K562 (cell line): Measurements from ENCODE around the gene TPSG1. TPM values are rescaled to one million over a fixed set of nuclear protein-coding genes. Genes with fewer than 3 reads are reported as not detected.
A peak's percentile ranks its signal among the peaks of the same experiment; 100 is the strongest.

Experiments used
- ATAC-seq: fragments of 200-7000 bp; cut with Tn5 transposase; 3 replicates; pipeline ENCODE4 v1.9.1; 2020; ENCODE audit warnings: moderate library complexity
- BruUV-seq: library from RNA; stranded (reverse); fragments of 400-500 nt; replicated peaks from 2 replicates; lab custom pipeline; 2021; lab: Mats Ljungman, UMichigan
- CTCF ChIA-PET: fragments of 300-600 bp; formaldehyde crosslinking; extraction: SDS; loops from one replicate; lab custom pipeline; 2021; ENCODE audit warnings: low intra/inter-chr PET ratio; lab: Yijun Ruan, JAX
- POLR2A ChIA-PET: fragments of 300-600, 350-650 bp; sonication (Branson Sonifier 250); formaldehyde crosslinking; extraction: SDS; loops from one replicate; lab custom pipeline; 2021; ENCODE audit warnings: antibody characterized with exemption, inconsistent platforms; lab: Yijun Ruan, JAX
- DNase-seq, 4 experiments: peaks; one replicate each; pipeline versions ENCODE4 v3.0.0 to v3.0.0-alpha.2; 2011 to 2018; ENCODE audit warnings: low spot score in 3 of 4, mixed read lengths in 3 of 4; ENCODE audit errors: extremely low read depth in 1 of 4
- FAIRE-seq: peaks from 2 replicates; lab custom pipeline; 2011; peaks lifted over from hg19 to GRCh38; lab: Jason Lieb, UNC
- H2AFZ ChIP-seq: 2 replicates; pipeline ENCODE4 v1.6.0; 2011; ENCODE audit warnings: low read depth, low read length, control low read depth, inconsistent platforms
- H3K27ac ChIP-seq: fragments of 200-600 bp; 3 replicates; pipeline ENCODE4 v1.8.0; 2011; ENCODE audit warnings: low read depth, mild to moderate bottlenecking, control low read depth, inconsistent platforms, low read length, moderate library complexity, mixed read lengths; ENCODE audit errors: extremely low read depth
- H3K27me3 ChIP-seq, 2 experiments: fragments of 300-600 bp in 1 of 2; 2 replicates in 1 of 2; 3 replicates in 1 of 2; pipeline versions ENCODE4 v1.6.0 to v1.8.0; 2011; ENCODE audit warnings: inconsistent platforms in 2 of 2, low read length in 2 of 2, mild to moderate bottlenecking in 1 of 2, mixed read lengths in 1 of 2, moderate library complexity in 1 of 2; ENCODE audit not compliant: control insufficient read depth in 2 of 2, insufficient read depth in 2 of 2
- H3K36me3 ChIP-seq: fragments of 300-600 bp; 3 replicates; pipeline ENCODE4 v1.8.0; 2011; ENCODE audit warnings: mild to moderate bottlenecking, low read length, inconsistent platforms; ENCODE audit not compliant: control insufficient read depth, insufficient read depth
- H3K4me1 ChIP-seq, 2 experiments: fragments of 200-600 bp in 1 of 2; replicated peaks in 1 of 2; 2 replicates in 1 of 2; 3 replicates in 1 of 2; pipeline versions ENCODE4 v1.5.1 to v1.8.0; 2011; ENCODE audit warnings: inconsistent platforms in 2 of 2, low read length in 2 of 2, mild to moderate bottlenecking in 1 of 2, mixed read lengths in 1 of 2, moderate library complexity in 1 of 2; ENCODE audit not compliant: control insufficient read depth in 2 of 2, insufficient read depth in 2 of 2
- H3K4me2 ChIP-seq: 2 replicates; pipeline ENCODE4 v1.6.1; 2011; ENCODE audit warnings: low read length, control low read depth, inconsistent platforms, mixed read lengths; ENCODE audit not compliant: insufficient read depth
- H3K4me3 ChIP-seq: fragments of 200-600 bp; sonication (generic), shearing (Covaris generic); 2 replicates; pipeline ENCODE4 v1.5.1; 2016; ENCODE audit warnings: control low read depth, inconsistent platforms
- H3K79me2 ChIP-seq: fragments of 200-600 bp; 3 replicates; pipeline ENCODE4 v1.8.0; 2011; ENCODE audit warnings: low read length, inconsistent platforms; ENCODE audit not compliant: control insufficient read depth, insufficient read depth
- H3K9ac ChIP-seq, 2 experiments: 2 replicates each; pipeline versions ENCODE4 v1.6.0 to v1.6.1; 2011; ENCODE audit warnings: low read depth in 2 of 2, low read length in 2 of 2, control low read depth in 1 of 2, inconsistent platforms in 1 of 2, mild to moderate bottlenecking in 1 of 2, mixed read lengths in 1 of 2; ENCODE audit not compliant: insufficient read depth in 1 of 2
- H3K9me1 ChIP-seq: one replicate; pipeline ENCODE4 v1.6.0; 2011; ENCODE audit warnings: inconsistent platforms, mild to moderate bottlenecking, low read length, moderate library complexity; ENCODE audit not compliant: control insufficient read depth, insufficient read depth
- H3K9me3 ChIP-seq: replicated peaks from 2 replicates; pipeline ENCODE4 v1.5.1; 2011; ENCODE audit warnings: low read depth, low read length, inconsistent platforms; ENCODE audit not compliant: control insufficient read depth, insufficient read depth
- H4K20me1 ChIP-seq: replicated peaks from 2 replicates; pipeline ENCODE4 v1.6.1; 2011; ENCODE audit warnings: low read length, inconsistent platforms, mixed read lengths; ENCODE audit not compliant: control insufficient read depth, insufficient read depth
- ARNT ChIP-seq, 2 experiments: fragments of 450-650 bp; IDR thresholded peaks; 2 replicates each; pipeline ENCODE4 v1.6.1; 2016; ENCODE audit warnings: mild to moderate bottlenecking in 1 of 2
- FIP1L1 ChIP-seq: fragments of 200-400 bp; formaldehyde crosslinking; IDR thresholded peaks from 2 replicates; pipeline ENCODE4 v1.6.1; 2018; ENCODE audit warnings: mild to moderate bottlenecking, low read depth, low read length; ENCODE audit not compliant: poor library complexity, severe bottlenecking
- HCFC1 ChIP-seq: IDR thresholded peaks from 2 replicates; pipeline ENCODE4 v1.6.1; 2012; ENCODE audit warnings: low read depth, low read length, improper control_type of control experiment
- HDAC8 ChIP-seq: fragments of 450-650 bp; IDR thresholded peaks from 2 replicates; pipeline ENCODE4 v1.6.1; 2016; ENCODE audit warnings: mild to moderate bottlenecking, missing genetic modification characterization, moderate library complexity, missing compliant biosample characterization
- MEF2D ChIP-seq: conservative IDR thresholded peaks from 2 replicates; pipeline ENCODE4 v1.6.1; 2016; ENCODE audit warnings: low read depth, missing genetic modification characterization, missing compliant biosample characterization
- SRF ChIP-seq, 2 experiments: fragments of 250-450, 450-650 bp in 1 of 2; sonication (Bioruptor Pico) in 1 of 2; sonication (generic) in 1 of 2; formaldehyde crosslinking; IDR thresholded peaks; 2 replicates each; pipeline versions ENCODE4 v1.5.0 to v1.5.1; 2020 to 2022; ENCODE audit warnings: mild to moderate bottlenecking in 1 of 2, missing genetic modification reagents in 1 of 2
- ZNF121 ChIP-seq: sonication (generic); formaldehyde crosslinking; conservative IDR thresholded peaks from 2 replicates; pipeline ENCODE4 v1.8.0; 2022; ENCODE audit warnings: missing genetic modification reagents
- WGBS: fragments of 100-300 bp; shearing (Covaris generic); methylation state at CpG from one replicate; pipeline ENCODE4 v1.1.6; 2016; ENCODE audit warnings: low coverage, mixed read lengths; ENCODE audit not compliant: insufficient coverage; ENCODE audit errors: missing lambda C conversion rate; 5-methylcytosine and 5-hydroxymethylcytosine counted together
- in situ Hi-C: fragments of 300-500 bp; cut with MboI; formaldehyde crosslinking; loops from 4 replicates; pipeline ENCODE4 v1.15.0; 2018; ENCODE audit warnings: inconsistent platforms, mixed read lengths
- intact Hi-C: fragments of 100-400 bp; cut with micrococcal nuclease; formaldehyde crosslinking; loops from 2 replicates; pipeline ENCODE4 v1.14.2; 2022
- polyA plus RNA-seq, 8 experiments: library from polyadenylated mRNA; depleted of rRNA in 4 of 8; stranded (reverse) in 5 of 8; unstranded in 3 of 8; fragments of >200 nt; fragmentation: Nextera tagmentation in 2 of 8; fragmentation: Illumina TruSeq in 1 of 8; extraction: Ambion mirVana in 2 of 8; extraction: Trizol in 1 of 8; gene quantifications; 2 replicates each; pipeline versions ENCODE4 v1.2.1 to v1.2.3, GENCODE V29; 2011 to 2014; ENCODE audit warnings: inconsistent platforms in 1 of 8, missing spikeins in 1 of 8
- total RNA-seq, 7 experiments: library from RNA; depleted of rRNA in 6 of 7; stranded (reverse); fragments of >200 nt in 6 of 7; fragmentation: Illumina TruSeq in 2 of 7; extraction: Trizol in 2 of 7; gene quantifications; 2 replicates each; pipeline versions ENCODE4 v1.2.1 to v1.2.3, GENCODE V29; 2011 to 2021; ENCODE audit warnings: low replicate concordance in 1 of 7
- TF ChIP-seq, protein P1 (sequence below): fragments of 450-650 bp; IDR thresholded peaks from 2 replicates; pipeline ENCODE4 v1.6.1; 2016; ENCODE audit warnings: low read depth, mild to moderate bottlenecking, moderate library complexity
- TF ChIP-seq, protein P2 (sequence below): fragments of 150-350 bp; IDR thresholded peaks from 2 replicates; pipeline ENCODE4 v1.6.1; 2014; ENCODE audit warnings: low read depth, mild to moderate bottlenecking, low read length, borderline replicate concordance
- TF ChIP-seq, protein P3 (sequence below): sonication (generic); formaldehyde crosslinking; IDR thresholded peaks from 2 replicates; pipeline ENCODE4 v1.8.0; 2023; ENCODE audit warnings: mild to moderate bottlenecking, missing genetic modification reagents
- TF ChIP-seq, protein P4 (sequence below): fragments of 450-650 bp; IDR thresholded peaks from 2 replicates; pipeline ENCODE4 v1.6.1; 2017; ENCODE audit warnings: antibody characterized with exemption

TPSG1 gene
- total and polyA plus RNA-seq, 9 of the 15 experiments (the other 6 are each of a cell fraction or from before 2014, with no cell fraction given): not detected

DNA sequence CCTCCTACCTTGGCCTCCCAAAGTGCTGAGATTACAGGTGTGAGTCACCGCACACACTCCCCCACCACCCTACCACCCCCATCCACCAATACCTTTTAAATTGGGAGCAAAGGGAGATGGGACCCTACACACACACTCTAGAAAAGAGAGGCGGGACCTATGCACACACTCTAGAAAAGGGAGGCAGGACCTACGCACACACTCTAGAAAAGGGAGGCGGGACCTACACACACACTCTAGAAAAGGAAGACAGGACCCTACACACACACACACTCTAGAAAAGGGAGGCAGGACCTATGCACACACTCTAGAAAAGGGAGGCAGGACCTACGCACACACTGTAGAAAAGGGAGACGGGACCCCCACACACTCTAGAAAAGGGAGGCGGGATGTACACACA is 49.7 kb upstream of the TPSG1 start:
- Histone ChIP-seq H3K4me1 (peaks cover 0 to 51% of the 10 kb centered on the region in 2 experiments; a peak in 2 of 5 replicates), H3K4me2 (no peak overlapping the region), H3K9me1 (no peaks in the 10 kb centered on the region), H3K27me3 (peaks cover 8 to 31% of the 10 kb centered on the region in 2 experiments; a peak in 3 of 5 replicates), H3K9ac (no peak overlapping the region), H3K9me3 (no peaks in the 10 kb centered on the region), H3K36me3 (no peaks in the 10 kb centered on the region), H3K4me3 (no peak overlapping the region), H2AFZ (no peak overlapping the region), H3K27ac (no peak overlapping the region), H4K20me1 (no peaks in the 10 kb centered on the region), H3K79me2 (no peaks in the 10 kb centered on the region)
- in situ Hi-C loops: no loop called here
- WGBS: 38% methylated on average over 3 of the region's 7 CpGs
- POLR2A ChIA-PET: interaction anchor here (1.6 kb wide), 1 partner anchor 9 kb away, joined by 3 read pairs; no protein-coding TSS in a partner anchor
- DNase-seq (no peak), ATAC-seq (no peak), FAIRE-seq (no peak)
- CTCF ChIA-PET: no interaction called here
- TF ChIP-seq HDAC8 (tag) (no peak), ARNT (IDR thresholded peaks at IDR 0.05) (peak in 1 of 2 experiments; percentile 89; a peak in 1 of 4 replicates), SRF (CRISPR knock-in tag; IDR thresholded peaks at IDR 0.05) (no peak), MEF2D (tag) (no peak), HCFC1 (no peak), ZNF121 (CRISPR knock-in tag) (peak; percentile 37; the same call in 1 of the 2 replicates), FIP1L1 (no peak)
- TF ChIP-seq, protein P1, sequence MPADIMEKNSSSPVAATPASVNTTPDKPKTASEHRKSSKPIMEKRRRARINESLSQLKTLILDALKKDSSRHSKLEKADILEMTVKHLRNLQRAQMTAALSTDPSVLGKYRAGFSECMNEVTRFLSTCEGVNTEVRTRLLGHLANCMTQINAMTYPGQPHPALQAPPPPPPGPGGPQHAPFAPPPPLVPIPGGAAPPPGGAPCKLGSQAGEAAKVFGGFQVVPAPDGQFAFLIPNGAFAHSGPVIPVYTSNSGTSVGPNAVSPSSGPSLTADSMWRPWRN: no peak
- TF ChIP-seq, protein P2, sequence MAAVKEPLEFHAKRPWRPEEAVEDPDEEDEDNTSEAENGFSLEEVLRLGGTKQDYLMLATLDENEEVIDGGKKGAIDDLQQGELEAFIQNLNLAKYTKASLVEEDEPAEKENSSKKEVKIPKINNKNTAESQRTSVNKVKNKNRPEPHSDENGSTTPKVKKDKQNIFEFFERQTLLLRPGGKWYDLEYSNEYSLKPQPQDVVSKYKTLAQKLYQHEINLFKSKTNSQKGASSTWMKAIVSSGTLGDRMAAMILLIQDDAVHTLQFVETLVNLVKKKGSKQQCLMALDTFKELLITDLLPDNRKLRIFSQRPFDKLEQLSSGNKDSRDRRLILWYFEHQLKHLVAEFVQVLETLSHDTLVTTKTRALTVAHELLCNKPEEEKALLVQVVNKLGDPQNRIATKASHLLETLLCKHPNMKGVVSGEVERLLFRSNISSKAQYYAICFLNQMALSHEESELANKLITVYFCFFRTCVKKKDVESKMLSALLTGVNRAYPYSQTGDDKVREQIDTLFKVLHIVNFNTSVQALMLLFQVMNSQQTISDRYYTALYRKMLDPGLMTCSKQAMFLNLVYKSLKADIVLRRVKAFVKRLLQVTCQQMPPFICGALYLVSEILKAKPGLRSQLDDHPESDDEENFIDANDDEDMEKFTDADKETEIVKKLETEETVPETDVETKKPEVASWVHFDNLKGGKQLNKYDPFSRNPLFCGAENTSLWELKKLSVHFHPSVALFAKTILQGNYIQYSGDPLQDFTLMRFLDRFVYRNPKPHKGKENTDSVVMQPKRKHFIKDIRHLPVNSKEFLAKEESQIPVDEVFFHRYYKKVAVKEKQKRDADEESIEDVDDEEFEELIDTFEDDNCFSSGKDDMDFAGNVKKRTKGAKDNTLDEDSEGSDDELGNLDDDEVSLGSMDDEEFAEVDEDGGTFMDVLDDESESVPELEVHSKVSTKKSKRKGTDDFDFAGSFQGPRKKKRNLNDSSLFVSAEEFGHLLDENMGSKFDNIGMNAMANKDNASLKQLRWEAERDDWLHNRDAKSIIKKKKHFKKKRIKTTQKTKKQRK: no peak
- TF ChIP-seq, protein P3, sequence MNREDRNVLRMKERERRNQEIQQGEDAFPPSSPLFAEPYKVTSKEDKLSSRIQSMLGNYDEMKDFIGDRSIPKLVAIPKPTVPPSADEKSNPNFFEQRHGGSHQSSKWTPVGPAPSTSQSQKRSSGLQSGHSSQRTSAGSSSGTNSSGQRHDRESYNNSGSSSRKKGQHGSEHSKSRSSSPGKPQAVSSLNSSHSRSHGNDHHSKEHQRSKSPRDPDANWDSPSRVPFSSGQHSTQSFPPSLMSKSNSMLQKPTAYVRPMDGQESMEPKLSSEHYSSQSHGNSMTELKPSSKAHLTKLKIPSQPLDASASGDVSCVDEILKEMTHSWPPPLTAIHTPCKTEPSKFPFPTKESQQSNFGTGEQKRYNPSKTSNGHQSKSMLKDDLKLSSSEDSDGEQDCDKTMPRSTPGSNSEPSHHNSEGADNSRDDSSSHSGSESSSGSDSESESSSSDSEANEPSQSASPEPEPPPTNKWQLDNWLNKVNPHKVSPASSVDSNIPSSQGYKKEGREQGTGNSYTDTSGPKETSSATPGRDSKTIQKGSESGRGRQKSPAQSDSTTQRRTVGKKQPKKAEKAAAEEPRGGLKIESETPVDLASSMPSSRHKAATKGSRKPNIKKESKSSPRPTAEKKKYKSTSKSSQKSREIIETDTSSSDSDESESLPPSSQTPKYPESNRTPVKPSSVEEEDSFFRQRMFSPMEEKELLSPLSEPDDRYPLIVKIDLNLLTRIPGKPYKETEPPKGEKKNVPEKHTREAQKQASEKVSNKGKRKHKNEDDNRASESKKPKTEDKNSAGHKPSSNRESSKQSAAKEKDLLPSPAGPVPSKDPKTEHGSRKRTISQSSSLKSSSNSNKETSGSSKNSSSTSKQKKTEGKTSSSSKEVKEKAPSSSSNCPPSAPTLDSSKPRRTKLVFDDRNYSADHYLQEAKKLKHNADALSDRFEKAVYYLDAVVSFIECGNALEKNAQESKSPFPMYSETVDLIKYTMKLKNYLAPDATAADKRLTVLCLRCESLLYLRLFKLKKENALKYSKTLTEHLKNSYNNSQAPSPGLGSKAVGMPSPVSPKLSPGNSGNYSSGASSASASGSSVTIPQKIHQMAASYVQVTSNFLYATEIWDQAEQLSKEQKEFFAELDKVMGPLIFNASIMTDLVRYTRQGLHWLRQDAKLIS (CRISPR knock-in tag): no peak
- TF ChIP-seq, protein P4, sequence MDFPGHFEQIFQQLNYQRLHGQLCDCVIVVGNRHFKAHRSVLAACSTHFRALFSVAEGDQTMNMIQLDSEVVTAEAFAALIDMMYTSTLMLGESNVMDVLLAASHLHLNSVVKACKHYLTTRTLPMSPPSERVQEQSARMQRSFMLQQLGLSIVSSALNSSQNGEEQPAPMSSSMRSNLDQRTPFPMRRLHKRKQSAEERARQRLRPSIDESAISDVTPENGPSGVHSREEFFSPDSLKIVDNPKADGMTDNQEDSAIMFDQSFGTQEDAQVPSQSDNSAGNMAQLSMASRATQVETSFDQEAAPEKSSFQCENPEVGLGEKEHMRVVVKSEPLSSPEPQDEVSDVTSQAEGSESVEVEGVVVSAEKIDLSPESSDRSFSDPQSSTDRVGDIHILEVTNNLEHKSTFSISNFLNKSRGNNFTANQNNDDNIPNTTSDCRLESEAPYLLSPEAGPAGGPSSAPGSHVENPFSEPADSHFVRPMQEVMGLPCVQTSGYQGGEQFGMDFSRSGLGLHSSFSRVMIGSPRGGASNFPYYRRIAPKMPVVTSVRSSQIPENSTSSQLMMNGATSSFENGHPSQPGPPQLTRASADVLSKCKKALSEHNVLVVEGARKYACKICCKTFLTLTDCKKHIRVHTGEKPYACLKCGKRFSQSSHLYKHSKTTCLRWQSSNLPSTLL: no peak
- intact Hi-C loops: no loop called here
- no TSS peak for BruUV-seq
